GM21447 (cell line): ENCODE data around the gene SLC1A3.

Source experiments
- ATAC-seq: cut with Tn5 transposase; IDR thresholded peaks from one replicate; pipeline ENCODE4 v1.9.1; 2021; ENCODE audit not compliant: unreplicated experiment

The SLC1A3 gene

DNA sequence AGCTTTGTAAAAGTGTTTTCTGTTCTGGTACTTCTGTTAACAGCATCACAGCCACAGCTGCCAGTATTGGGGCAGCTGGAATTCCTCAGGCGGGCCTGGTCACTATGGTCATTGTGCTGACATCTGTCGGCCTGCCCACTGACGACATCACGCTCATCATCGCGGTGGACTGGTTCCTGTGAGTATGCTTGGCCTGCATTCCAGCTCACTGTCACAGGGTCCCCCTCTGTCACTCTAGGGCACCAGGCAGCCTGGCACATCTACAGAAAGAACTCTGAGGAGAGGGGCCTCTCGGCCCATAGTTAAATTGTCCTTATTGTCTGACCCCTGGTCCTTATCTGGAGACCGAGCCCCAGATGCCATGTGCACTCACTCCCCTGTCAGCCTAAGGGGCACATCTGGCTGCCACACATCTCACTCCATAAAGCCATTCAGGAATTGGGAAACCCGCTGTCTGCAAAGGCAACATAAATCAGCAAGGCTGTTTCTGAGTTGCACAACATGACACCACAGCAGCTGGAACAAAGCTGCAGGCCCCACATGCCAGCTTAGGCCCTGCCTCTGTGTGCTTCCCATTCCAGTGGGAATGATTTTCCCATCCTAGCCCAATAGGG lies 77.5 kb downstream of the SLC1A3 start:
- ATAC-seq: no peak

DNA sequence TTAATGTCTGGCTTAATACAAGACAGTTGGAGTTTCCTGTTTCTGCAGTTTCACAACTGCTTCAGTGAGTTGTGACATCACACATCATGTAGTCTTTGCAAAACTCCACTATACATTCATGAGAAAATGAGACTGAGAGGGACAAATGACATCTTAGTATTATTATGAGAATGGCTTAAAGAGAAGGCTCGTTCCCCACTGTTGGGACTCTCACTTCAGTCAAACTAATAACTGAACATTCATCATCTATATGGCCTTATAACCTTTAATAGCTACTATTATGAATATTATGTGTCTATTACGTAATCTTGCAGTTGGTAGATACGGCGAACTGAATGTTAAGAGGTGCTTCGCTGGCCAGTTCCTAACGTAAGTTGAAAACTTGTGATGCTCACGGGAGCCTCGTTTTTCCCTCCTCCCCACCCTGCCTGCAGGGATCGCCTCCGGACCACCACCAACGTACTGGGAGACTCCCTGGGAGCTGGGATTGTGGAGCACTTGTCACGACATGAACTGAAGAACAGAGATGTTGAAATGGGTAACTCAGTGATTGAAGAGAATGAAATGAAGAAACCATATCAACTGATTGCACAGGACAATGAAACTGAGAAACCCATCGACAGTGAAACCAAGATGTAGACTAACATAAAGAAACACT lies 79.4 kb downstream of the SLC1A3 start:
- ATAC-seq: no peak

DNA sequence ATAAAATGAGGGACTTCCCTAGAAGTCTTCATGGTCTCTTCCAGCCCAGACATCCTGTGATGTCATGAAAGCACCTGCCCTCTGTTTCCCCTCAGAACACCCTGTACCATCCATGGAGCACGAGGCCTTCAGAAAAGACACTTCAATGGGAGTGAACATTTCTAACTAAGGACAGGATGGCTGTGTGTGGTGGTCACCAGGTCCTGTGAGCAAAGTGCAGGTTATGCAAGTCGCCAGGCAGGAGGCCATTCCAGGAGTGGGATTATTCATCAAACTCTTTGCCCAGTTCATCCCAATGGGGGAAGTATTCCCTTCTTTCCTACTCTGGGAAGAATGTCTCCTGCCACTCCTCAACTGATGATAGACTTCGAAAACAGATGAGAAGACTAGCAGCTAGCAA lies 80.5 kb downstream of the SLC1A3 start:
- no peak for ATAC-seq

DNA sequence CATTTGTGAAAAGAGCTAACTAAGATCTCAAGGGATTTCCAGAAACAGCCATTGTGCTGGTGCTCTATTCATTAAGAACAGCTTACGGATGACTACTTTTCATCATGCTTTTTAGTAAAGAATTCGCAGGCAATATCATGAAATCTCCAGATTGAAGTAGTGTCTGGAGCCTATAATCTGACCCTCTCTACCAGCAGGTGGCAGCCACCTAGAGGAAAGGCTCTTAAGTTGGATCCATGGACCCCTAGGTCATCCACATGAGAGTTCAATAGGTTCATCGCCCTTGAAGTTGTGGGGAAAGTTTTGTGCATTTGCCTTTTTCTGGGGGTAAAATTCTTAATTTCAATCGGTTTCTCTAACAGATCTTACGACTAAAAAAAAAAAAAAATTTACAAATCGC lies 82.3 kb downstream of the SLC1A3 start:
- no peak for ATAC-seq

DNA sequence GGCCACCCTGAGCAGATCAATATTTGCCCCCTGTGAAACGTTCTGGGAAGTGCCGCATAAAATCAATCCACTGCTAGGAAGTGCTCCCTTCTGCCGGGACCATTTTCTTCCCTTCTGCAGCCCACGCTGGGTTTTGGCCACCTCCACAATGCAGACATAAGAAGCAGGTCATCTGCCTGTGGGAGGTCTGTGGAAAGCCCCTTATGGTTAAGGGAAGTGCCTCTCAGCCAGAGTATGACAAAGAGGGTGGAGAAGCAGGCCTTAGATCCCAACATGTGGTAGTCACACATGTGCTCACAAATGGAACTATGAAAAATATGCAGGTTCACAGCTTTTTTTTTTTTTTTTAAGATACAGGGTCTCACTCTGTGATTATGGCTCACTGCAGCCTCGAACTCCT lies 82.8 kb downstream of the SLC1A3 start:
- ATAC-seq: no peak

DNA sequence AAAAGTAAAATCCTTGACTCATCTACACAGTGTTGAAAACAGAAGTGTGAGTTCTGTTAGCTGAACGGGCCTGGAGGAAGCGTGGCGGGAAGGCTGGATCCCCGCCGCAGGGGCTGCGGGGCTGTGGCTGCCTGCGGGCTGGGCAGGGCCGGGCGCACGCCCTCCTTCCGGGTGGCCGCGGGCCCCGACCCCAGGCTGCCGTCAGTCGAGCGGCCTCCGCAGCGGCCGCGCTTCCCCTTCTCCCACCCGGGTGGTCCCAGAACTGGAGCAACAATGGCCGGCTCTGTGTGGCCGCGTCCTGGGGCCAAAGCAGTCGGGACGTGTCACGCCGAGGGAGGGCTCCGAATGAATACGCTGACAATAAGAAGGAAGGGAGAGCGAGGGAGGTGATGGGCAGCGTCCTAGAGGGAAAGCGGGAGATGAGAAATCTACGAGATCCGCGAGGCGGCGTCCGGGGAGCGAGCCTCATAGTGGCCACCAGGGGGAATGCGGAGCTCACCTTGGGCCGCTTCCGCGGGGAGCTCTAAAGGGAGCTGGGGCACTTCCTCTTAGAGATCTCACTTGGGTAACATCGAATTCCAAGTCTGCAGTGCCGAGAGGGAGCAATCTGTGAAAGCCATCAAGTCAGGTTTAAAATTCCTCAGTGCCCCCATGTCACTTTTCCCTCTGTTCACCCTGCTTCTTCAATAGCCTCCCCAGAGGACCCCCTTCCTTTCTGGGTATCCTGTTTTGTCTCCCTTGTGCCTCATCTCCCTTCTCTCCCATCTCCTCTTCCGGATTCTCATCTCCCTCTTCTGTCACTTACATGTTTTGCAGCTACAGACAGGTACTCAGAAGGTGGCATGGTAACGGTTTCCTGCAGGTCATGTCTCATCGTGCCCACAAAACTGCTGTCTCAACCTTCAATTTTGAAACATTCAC lies 83.9 kb downstream of the SLC1A3 start:
- ATAC-seq: peak; percentile 79

DNA sequence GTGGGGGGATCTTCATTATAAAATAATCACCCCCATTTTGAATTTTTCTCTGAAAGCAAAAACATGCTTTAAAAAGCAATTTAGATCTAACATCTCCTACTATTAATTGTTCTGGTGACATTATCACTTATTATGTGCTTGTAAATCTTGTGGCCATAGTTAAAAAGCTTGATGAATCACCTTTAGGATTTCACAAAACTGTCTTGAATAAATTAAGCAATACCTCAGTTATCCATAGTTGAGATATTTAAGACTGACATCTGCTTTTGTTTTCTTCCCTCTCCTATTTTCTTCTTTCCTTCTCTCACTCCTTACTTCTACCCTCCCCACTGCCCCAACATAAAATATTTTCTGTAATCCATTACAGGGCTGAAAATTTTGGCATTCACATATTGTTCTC lies 84.8 kb downstream of the SLC1A3 start:
- no peak for ATAC-seq

DNA sequence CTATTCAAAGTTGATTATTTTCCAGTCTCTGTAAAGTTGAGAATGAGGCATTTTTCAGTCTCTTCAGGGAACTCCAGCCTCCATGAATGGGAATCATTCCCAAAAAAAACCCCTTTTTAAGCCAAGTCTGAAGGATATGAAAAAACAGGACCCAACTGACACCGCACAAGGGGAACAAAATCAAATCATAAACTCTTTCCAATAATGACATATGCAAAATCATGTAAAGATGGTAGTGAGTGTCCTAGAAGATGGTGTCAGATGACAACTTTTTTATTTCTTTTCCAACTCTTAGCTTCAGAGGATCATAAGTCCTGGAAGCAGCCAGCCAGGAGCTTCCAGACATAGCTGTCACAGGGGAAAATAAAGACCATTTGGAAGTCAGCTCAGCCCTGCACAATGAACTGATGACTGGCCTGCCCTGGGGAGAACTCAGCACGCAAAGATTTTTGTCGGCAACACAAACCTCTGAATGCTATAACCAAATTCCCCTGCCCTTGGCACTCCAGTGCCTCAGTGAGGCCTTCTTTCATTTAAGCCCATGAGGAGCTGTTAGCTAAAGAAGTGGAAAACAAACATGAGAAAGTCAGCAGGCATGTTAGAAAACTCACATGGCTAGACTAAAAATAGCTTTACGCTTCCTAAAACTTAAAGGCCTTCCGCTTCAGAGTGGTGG lies 85.4 kb downstream of the SLC1A3 start:
- no peak for ATAC-seq

DNA sequence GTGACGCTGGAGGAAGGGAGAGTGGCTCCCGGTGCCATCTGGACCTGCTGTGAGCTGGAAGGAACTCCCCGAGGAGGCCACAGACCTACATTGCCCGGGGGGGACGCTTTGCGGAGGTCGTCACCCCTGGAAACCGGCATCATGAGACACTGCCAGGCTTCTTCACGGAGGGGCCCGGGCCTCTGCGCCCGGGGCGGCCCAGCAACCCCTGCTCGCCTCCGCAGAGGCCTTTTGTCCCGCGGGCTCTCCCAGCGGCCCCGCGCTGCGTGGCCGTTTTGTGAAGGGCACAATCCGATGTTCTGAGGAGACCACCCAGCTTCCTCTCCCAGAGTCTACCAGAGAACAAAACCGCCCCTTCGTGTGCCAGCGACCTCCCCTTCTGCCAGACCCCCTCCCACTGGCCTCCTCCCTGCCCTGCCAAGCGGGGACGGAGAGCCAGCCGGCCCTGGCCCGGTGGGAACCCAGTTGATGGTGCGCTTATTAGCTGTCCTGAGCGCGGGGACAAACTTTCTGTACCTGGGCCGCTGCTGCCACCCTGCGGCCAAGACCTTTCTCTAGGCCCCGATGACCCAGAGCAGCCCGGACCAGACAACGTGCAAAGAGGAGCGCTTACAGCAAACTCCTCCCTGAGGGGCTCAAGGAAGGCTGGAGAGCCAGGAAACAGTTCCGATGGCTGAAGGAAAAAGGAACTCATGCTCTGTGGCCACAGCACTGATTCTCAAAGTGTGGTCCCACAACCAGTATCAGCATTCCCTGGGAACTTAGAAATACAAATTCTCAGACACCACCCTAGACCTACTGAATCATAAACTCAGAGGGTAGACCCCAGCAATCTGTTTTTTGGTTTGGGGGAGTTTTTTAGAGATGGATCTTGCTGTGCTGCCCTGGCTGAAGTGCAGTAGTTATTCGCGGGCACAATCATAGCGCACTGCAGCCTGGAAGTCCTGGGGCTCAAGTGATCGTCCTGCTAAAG lies 86.7 kb downstream of the SLC1A3 start:
- peak; percentile 56 for ATAC-seq

DNA sequence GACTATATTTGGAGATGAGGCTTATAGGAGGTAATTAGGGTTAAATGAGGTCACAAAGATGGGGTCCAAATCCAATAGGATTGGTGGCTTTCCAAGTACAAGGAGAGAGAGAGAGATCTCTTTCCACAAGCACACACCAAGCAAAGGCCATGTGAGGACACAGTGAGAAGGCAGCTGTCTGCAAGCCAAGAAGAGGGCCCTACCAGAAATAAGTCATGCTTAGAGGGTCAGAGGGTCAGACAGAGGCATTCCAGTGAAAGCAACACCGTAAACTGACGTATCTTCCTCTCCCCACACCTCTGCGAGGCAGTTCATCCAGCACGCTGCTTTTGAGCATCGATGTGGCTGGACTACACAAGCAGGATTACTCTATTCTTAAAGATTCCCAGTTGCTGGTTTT lies 87.9 kb downstream of the SLC1A3 start:
- no peak for ATAC-seq

DNA sequence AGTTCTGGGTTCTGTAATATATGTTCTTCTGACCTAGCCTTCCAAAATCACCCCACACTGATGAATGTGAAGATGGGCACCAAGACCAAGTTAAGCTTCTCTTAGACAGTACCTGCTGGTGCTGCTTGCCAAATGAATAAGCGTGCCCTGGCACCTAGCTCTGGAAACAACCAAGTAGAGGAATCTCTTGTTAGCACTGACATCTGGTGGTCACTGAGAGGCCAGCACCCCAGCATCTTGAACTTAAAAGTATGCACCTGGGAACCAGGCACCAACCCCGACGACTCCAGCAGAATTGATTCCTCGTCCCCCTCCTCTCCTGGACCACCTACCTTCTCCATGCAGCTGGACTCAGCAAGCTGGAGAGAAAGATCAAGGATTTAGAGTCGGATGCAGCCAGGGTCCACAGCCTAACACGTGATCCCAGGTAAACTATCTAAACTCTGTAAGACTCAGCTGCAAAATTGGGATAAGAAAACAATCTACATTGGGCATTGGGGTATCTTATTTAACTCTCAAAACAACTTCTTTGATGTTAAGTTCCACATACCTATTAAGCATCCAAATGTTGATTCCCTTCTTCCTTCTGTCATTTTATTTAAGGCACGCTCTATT lies 89.8 kb downstream of the SLC1A3 start:
- no peak for ATAC-seq

DNA sequence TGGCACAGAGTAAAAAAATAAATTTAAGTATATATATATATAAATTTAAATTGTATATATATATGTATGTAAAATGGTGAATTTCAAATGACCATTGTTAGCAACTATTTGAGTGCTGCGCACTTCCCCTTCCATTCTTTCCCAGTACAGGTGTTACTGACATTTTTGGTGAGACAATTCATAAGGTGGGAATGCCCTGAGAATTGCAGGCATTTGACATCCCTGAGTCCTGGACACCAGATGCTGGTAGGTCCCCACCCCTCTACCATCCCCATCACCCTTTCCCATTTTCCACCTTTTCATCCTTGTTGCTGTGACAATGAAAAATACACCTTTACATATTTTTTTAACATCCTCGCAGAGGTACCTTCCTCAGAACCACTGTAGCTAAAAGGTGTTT lies 91.6 kb downstream of the SLC1A3 start:
- no peak for ATAC-seq

DNA sequence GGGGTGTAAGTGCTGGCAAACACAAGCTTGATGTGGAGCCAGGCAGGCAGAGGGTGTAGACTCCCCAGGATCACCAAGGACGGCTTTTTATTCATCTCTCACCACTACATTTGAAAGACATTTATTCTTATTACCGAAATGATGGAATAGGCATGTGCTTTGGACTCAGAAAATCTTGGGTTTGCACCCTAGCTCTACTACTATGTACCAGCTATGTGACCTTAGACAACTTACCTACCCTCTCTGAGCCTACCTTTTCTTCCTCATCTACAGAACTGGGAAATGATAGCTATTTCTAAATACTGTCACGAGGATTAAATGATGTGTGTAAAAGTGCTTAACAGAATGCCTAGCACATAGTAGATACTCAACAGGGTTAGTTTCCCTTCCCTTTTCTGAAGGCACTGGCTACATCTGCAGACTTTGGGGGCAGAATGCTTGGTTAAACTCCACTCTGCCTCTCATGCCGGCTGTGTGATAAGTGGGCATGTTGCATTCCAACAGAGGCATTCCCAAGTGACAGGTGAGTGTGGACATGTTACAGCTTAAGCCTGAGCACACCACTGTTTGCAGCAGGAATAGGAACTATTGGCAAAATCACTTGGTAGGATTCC lies 94.8 kb downstream of the SLC1A3 start:
- ATAC-seq: peak; percentile 97

DNA sequence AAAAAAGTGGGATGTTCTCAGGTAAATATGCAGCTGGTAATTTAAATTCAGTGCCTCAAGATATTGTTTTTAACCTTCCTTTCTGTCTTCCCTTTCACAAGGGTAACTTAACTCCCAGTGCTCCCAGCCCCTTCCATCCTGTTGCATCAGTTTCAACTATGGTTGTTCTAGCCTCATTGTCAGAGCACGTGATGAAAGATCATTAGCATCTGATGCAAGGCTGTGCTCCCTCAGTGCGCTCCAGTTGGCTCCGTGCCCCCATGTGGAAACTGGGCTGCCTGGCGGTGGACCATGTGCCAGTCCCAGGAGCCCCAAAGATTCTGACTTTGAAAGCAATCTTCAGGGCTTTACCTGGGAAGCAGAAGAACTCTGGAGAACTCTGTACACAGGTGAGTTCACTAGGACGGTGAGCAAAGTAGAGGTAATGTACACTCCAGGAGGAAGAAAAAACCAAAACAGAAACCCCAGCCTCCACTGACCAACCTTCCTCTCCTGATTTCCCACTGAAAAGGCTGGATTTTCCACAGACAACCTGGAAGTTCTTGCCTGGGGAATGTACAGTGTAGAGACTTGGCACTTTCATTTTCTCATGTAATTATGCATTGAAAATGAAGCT lies 96.9 kb downstream of the SLC1A3 start:
- ATAC-seq: no peak

DNA sequence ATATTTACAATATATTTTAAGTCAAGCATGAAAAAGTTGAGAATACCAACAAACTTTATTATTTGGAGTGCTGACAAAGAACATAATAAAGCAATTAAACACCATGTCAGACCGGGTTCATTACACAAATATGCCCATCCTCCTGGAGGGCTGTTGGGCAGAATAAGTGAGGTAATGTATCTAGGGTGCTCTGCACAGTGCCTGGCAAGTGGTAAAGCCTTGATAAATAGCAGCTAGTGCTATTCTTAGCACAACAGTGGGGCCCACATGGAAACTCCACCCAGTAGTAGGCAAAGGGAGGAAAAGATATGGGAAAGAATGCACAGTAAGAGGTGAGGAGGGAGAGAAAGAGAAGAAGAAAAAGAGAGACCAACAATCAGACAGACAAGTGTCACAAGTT lies 97.7 kb downstream of the SLC1A3 start:
- ATAC-seq: no peak

DNA sequence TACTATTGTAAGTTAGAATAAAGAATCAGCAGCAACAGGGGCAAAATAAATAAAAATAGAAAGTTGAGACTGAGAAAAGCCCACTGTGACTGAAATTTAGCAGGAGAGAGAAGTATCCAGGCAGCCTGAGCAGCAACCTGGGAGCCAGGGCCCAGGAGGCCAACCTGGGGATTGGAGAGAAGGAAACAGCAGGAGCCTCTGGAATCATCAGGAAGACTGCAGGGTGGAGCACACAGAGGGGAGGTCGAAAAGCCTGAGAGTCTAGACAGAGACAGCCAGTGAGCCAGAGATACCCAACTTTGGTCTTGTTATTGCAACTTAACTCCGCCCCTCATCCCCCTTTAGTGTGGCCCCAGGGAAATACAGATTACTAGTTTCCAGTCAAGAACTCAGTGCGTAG lies 98.6 kb downstream of the SLC1A3 start:
- no peak for ATAC-seq

DNA sequence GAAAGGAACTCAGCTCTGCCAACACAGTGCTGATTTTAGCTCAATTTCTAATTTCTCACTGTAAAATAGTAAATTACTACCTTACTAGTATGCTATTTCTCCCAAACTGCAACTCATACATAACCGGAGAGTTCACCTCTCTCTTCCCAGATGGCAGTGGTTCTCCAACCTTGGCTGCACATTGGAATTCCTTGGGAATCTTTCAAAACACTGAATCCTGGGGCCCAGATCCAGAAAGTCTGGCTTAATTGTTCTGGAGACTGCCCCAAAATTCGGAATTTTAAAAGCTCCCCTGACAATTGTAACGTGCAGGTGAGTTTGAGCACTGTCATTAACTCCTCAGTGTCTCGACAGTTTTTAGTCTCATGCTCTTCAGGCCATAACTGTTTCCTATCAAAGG lies 100.3 kb downstream of the SLC1A3 start:
- ATAC-seq: no peak

DNA sequence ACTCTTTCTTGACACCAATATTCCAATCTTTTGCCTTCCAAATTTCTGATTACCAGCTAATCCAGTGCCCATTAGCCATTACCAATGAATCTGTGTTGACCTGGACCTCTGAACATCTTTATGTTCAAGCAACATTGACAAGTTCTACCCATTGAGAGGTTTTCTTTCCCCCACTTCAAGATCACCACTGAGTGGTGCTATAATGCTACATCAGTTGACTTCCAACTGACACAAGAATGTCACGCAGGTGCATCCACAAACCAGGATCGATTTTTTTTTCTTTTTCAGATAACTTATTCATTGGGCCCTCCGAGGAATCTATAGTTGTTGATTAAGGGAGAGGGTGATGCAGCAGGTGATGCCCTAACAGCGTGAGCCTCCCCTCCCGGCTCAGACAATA lies 102.6 kb downstream of the SLC1A3 start:
- no peak for ATAC-seq

DNA sequence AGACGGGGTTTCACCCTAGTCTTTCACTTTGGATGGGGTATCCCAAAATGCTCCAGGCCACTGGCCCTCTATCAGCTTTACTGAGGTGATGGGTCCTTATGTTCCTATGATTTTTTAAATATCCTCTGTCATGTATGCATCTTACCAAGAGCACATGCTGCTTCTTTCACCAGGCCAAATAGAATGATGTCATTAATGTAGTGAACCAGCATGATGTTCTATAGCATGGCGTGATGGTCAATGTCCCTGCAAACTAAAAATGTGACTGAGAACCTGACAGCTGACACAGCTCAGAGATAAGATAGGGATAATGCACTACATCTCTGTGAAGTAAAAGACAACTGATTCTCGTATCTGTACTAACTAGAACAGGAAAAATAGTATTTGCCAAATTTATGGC lies 103.6 kb downstream of the SLC1A3 start:
- ATAC-seq: no peak
